ENCODE data around the gene FMN2.

Gene FMN2

GRCh38 chr1:240310226-240310925 lies 218.7 kb downstream of the FMN2 start:
- no peak for TF ChIP-seq GABPA (IDR thresholded peaks at IDR 0.05; ENCODE audit: low read depth)
- no peak for TF ChIP-seq SPI1 (IDR thresholded peaks at IDR 0.05; ENCODE audit: borderline replicate concordance, low read depth)
- TF ChIP-seq, protein P1, sequence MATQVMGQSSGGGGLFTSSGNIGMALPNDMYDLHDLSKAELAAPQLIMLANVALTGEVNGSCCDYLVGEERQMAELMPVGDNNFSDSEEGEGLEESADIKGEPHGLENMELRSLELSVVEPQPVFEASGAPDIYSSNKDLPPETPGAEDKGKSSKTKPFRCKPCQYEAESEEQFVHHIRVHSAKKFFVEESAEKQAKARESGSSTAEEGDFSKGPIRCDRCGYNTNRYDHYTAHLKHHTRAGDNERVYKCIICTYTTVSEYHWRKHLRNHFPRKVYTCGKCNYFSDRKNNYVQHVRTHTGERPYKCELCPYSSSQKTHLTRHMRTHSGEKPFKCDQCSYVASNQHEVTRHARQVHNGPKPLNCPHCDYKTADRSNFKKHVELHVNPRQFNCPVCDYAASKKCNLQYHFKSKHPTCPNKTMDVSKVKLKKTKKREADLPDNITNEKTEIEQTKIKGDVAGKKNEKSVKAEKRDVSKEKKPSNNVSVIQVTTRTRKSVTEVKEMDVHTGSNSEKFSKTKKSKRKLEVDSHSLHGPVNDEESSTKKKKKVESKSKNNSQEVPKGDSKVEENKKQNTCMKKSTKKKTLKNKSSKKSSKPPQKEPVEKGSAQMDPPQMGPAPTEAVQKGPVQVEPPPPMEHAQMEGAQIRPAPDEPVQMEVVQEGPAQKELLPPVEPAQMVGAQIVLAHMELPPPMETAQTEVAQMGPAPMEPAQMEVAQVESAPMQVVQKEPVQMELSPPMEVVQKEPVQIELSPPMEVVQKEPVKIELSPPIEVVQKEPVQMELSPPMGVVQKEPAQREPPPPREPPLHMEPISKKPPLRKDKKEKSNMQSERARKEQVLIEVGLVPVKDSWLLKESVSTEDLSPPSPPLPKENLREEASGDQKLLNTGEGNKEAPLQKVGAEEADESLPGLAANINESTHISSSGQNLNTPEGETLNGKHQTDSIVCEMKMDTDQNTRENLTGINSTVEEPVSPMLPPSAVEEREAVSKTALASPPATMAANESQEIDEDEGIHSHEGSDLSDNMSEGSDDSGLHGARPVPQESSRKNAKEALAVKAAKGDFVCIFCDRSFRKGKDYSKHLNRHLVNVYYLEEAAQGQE (IDR thresholded peaks at IDR 0.05; ENCODE audit: insufficient replicate concordance, low read depth) = no peak
- TF ChIP-seq POLR2AphosphoS5 (IDR thresholded peaks at IDR 0.05; ENCODE audit: low read depth) = no peak
- TF ChIP-seq, protein P2, sequence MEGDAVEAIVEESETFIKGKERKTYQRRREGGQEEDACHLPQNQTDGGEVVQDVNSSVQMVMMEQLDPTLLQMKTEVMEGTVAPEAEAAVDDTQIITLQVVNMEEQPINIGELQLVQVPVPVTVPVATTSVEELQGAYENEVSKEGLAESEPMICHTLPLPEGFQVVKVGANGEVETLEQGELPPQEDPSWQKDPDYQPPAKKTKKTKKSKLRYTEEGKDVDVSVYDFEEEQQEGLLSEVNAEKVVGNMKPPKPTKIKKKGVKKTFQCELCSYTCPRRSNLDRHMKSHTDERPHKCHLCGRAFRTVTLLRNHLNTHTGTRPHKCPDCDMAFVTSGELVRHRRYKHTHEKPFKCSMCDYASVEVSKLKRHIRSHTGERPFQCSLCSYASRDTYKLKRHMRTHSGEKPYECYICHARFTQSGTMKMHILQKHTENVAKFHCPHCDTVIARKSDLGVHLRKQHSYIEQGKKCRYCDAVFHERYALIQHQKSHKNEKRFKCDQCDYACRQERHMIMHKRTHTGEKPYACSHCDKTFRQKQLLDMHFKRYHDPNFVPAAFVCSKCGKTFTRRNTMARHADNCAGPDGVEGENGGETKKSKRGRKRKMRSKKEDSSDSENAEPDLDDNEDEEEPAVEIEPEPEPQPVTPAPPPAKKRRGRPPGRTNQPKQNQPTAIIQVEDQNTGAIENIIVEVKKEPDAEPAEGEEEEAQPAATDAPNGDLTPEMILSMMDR (IDR thresholded peaks at IDR 0.05; ENCODE audit: insufficient read depth, low read length) = no peak
- H3K27ac ChIP-seq (replicated peaks) = no peak overlapping the region
- no peak for DNase-seq (ENCODE audit: low read depth in 1 of 2, low spot score in 1 of 2)

GRCh38 chr1:240312872-240313271 lies 221.2 kb downstream of the FMN2 start:
- no peak overlapping the region for H3K27ac ChIP-seq (replicated peaks)
- H3K4me3 ChIP-seq (replicated peaks; ENCODE audit: insufficient read depth, low read length) = no peak overlapping the region
- H3K27me3 ChIP-seq (ENCODE audit: insufficient read depth, poor library complexity, severe bottlenecking) = no peaks in the 10 kb centered on the region
- peak; percentile 21 to 55 for DNase-seq (ENCODE audit: low read depth in 1 of 2, low spot score in 1 of 2)
- no peak for TF ChIP-seq GABPA (IDR thresholded peaks at IDR 0.05; ENCODE audit: low read depth)
- TF ChIP-seq, protein P1 (IDR thresholded peaks at IDR 0.05; ENCODE audit: insufficient replicate concordance, low read depth) = no peak
- no peak for TF ChIP-seq POLR2AphosphoS5 (IDR thresholded peaks at IDR 0.05; ENCODE audit: low read depth)
- TF ChIP-seq, protein P2 (IDR thresholded peaks at IDR 0.05; ENCODE audit: insufficient read depth, low read length) = no peak
- TF ChIP-seq SPI1 (IDR thresholded peaks at IDR 0.05; ENCODE audit: borderline replicate concordance, low read depth) = no peak

More at GRCh38 chr1:240310226-240310925, 218.7 kb downstream of the FMN2 start:
- Histone ChIP-seq H3K27me3 (ENCODE audit: insufficient read depth, poor library complexity, severe bottlenecking) (no peaks in the 10 kb centered on the region), H3K4me3 (replicated peaks; ENCODE audit: insufficient read depth, low read length) (no peak overlapping the region)

DNA sequence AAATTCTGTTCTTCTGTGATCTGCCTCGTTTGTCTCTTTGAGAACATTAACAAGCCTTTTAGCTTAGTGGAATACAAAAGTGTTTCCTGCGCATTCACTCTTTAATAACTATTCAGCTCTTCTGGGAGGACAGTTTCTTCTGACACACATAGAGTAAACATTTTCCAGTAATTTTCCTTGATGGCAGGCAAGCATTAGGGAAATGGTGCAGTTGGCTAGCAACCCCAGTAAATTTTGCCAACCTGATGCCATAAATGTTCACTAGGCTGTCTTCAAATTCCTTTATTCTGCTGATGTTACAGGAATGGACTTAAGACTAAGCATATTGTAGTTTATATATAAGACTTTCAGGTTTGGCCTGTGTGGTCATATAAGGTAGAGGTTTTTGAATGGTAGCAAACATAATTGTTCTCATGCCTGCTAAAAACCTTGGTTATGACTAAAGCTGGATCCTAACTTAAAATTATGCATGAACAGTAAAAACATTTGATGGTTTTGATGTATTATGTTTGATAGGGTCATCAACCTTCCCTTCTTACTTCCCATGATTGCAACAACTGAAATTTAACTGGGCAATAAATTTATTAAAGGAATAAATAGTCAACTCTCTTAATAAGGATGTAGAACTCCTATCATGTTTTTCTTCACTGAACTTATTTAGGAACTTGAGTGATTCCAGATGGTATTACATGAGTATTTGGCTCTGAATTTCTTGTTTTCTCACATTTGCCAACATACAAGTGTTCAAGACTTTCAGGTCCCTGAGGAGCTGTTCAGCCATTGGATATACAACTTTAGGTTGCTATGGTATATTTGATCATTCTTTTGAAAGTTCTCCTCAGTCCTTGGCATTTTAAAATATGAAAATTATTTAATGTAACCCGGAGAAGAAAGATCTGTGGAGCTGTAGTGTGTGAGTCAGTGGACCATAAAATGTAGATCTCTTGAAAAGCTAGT lies 223.4 kb downstream of the FMN2 start:
- TF ChIP-seq, protein P2 (IDR thresholded peaks at IDR 0.05; ENCODE audit: insufficient read depth, low read length) = no peak
- TF ChIP-seq, protein P1 (IDR thresholded peaks at IDR 0.05; ENCODE audit: insufficient replicate concordance, low read depth) = no peak
- TF ChIP-seq GABPA (IDR thresholded peaks at IDR 0.05; ENCODE audit: low read depth) = no peak
- TF ChIP-seq SPI1 (IDR thresholded peaks at IDR 0.05; ENCODE audit: borderline replicate concordance, low read depth) = no peak
- TF ChIP-seq POLR2AphosphoS5 (IDR thresholded peaks at IDR 0.05; ENCODE audit: low read depth) = no peak

More for the DNA sequence above, 223.4 kb downstream of the FMN2 start:
- H3K27me3 ChIP-seq (ENCODE audit: insufficient read depth, poor library complexity, severe bottlenecking) = no peaks in the 10 kb centered on the region
- no peak for DNase-seq (ENCODE audit: low read depth in 1 of 2, low spot score in 1 of 2)
- H3K4me3 ChIP-seq (replicated peaks; ENCODE audit: insufficient read depth, low read length) = no peak overlapping the region
- H3K27ac ChIP-seq (replicated peaks) = no peak overlapping the region
